Right renal cortex interstitium (tissue), 3 donors: ENCODE measurements around the gene UNC50. TPM values are rescaled to one million over a fixed set of nuclear protein-coding genes. Genes with fewer than 3 reads are reported as not detected.
"Not testable (repeated sequence)": the region's sequence is repeated elsewhere in the genome, so short reads cannot be mapped to it uniquely, and the experiment has no call there.

ENCODE experiments used
- DNase-seq, 3 donors: peaks; one replicate each; pipeline ENCODE4 v3.0.0-alpha.2; 2013; ENCODE audit warnings: low read depth in 3 of 3, low spot score in 2 of 3
- polyA plus RNA-seq, 3 donors: library from polyadenylated mRNA; unstranded; fragments of 120-200 nt; gene quantifications; one replicate each; pipeline ENCODE4 v1.2.1, GENCODE V29; 2013; ENCODE audit not compliant: insufficient read length in 3 of 3

The UNC50 gene
- polyA plus RNA-seq, 3 donors: 71.6 to 79.1 (median 74.4) TPM

- DNase-seq: no peak
These were observed 50.6 kb downstream of the UNC50 start for GRCh38 chr2:98658816-98659490.

GRCh38 chr2:98659491-98659840 lies 51.1 kb downstream of the UNC50 start:
- DNase-seq: not testable (repeated sequence)

DNA sequence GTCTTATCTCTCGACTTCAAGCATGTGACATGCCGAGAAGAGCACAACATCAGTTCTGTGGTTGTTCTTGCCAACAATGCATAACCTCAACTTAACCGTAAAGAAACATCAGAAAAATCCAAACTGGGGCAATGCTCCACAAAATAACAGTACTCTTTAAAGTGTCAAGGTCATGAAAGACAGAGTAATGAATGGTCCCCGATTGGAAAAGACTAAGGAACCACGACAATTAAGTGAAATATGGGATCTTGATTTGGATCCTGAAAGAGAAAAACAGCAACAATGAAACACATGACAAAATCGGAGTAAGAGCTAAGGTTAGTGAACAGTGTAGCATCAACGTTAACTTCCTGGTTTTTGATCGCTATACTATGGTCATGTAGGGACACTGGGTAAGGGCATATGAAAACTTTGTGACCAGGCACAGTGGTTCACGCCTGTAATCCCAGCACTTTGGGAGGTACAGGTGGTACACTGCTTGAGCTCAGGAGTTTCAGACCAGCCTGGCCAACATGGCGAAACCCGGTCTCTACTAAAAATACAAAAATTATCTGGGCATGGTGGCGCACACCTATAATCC lies 55.2 kb downstream of the UNC50 start:
- no peak for DNase-seq

DNA sequence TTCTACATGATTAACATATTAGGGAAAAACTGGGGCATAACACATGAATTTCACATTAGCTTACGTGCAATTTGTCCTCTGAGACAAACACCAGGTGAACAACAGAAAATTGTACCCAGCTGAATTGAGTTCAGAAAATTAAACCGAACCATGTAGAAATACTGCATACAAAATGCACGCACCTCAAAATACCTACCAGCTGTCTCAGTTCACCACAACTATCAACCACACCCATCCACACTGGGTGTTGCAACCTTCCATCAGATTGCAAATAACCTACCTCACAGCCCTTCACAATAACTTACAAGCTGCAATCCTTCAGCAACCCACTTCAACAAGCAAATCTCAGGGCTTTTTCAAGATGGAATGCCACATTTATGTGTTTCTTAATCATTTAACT lies 55.9 kb downstream of the UNC50 start:
- no peak for DNase-seq

GRCh38 chr2:98665677-98666076 lies 57.3 kb downstream of the UNC50 start:
- DNase-seq: no peak

Other genes starting within 250 kb of the UNC50 start
- 10 to 100 TPM; 18.1 to 19.8 (median 18.4) TPM for gene INPP4A, start 163.7 kb upstream of the UNC50 start, polyA plus RNA-seq
- gene COA5, start 77 bp upstream of the UNC50 start, polyA plus RNA-seq: 10 to 100 TPM; 78.8 to 83.0 (median 79.5) TPM
- gene MGAT4A, start 122.5 kb downstream of the UNC50 start, polyA plus RNA-seq: 10 to 100 TPM; 31.8 to 33.7 (median 33.0) TPM